GM12878 (cell line): ENCODE measurements around the gene ALCAM. TPM values are rescaled to one million over a fixed set of nuclear protein-coding genes. Genes with fewer than 3 reads are reported as not detected.

Source experiments
- ATAC-seq: fragments of 200-7000 bp; cut with Tn5 transposase; 3 replicates; pipeline ENCODE4 v1.9.1; 2020; ENCODE audit warnings: mild to moderate bottlenecking, moderate library complexity
- BruUV-seq: library from RNA; stranded (reverse); fragments of 400-500 nt; replicated peaks from 2 replicates; lab custom pipeline; 2021; lab: Mats Ljungman, UMichigan
- CTCF ChIA-PET: fragments of 300-600 bp; sonication (Branson Sonifier 250); formaldehyde crosslinking; extraction: SDS; loops from one replicate; lab custom pipeline; 2021; ENCODE audit warnings: inconsistent platforms; lab: Yijun Ruan, JAX
- POLR2A ChIA-PET: fragments of 350-600 bp; formaldehyde crosslinking; extraction: SDS; loops from one replicate; lab custom pipeline; 2021; ENCODE audit warnings: inconsistent platforms; lab: Charles Lee
- RAD21 ChIA-PET: fragments of 300-600 bp; sonication (Branson Sonifier 250); formaldehyde crosslinking; loops from one replicate; lab custom pipeline; 2023; ENCODE audit warnings: antibody characterized with exemption; ENCODE audit not compliant: unreplicated experiment; lab: Charles Lee
- SMC1A ChIA-PET: fragments of 300-600 bp; sonication (Branson Sonifier 250); formaldehyde crosslinking; loops from one replicate; lab custom pipeline; 2023; ENCODE audit not compliant: unreplicated experiment, uncharacterized antibody; lab: Charles Lee
- DNase-seq: peaks from one replicate; pipeline ENCODE4 v3.0.0-alpha.2; 2011; ENCODE audit warnings: low read depth, low spot score
- FAIRE-seq: peaks from 3 replicates; lab custom pipeline; 2011; peaks lifted over from hg19 to GRCh38; lab: Jason Lieb, UNC
- H2AFZ ChIP-seq: 2 replicates; pipeline ENCODE4 v1.6.0; 2011; ENCODE audit warnings: low read depth, low read length, control low read depth; ENCODE audit not compliant: control insufficient read depth
- H3K27ac ChIP-seq: 2 replicates; pipeline ENCODE4 v1.5.1; 2011; ENCODE audit warnings: control low read depth; ENCODE audit not compliant: control insufficient read depth, insufficient read depth
- H3K27me3 ChIP-seq, 2 experiments: replicated peaks in 1 of 2; 2 replicates each; pipeline versions ENCODE4 v1.6.0 to v1.6.1; 2011; ENCODE audit warnings: low read length in 1 of 2; ENCODE audit not compliant: control insufficient read depth in 2 of 2, insufficient read depth in 2 of 2
- H3K36me3 ChIP-seq, 2 experiments: 2 replicates each; pipeline ENCODE4 v1.5.1; 2011; ENCODE audit warnings: low read length in 1 of 2; ENCODE audit not compliant: control insufficient read depth in 2 of 2, insufficient read depth in 2 of 2
- H3K4me1 ChIP-seq: 2 replicates; pipeline ENCODE4 v1.6.1; 2011; ENCODE audit warnings: mild to moderate bottlenecking, low read length, moderate library complexity, mixed read lengths; ENCODE audit not compliant: control insufficient read depth, insufficient read depth
- H3K4me2 ChIP-seq: 2 replicates; pipeline ENCODE4 v1.6.0; 2011; ENCODE audit warnings: control low read depth; ENCODE audit not compliant: control insufficient read depth, insufficient read depth
- H3K4me3 ChIP-seq: fragments of 200-600 bp; sonication (generic); 2 replicates; pipeline ENCODE4 v1.5.1; 2016
- H3K79me2 ChIP-seq: 2 replicates; pipeline ENCODE4 v1.6.0; 2011; ENCODE audit warnings: low read length; ENCODE audit not compliant: control insufficient read depth, insufficient read depth
- H3K9ac ChIP-seq: 2 replicates; pipeline ENCODE4 v1.8.0; 2011; ENCODE audit warnings: low read length, control low read depth, mixed read lengths; ENCODE audit not compliant: control insufficient read depth, insufficient read depth
- H3K9me3 ChIP-seq: replicated peaks from 3 replicates; pipeline ENCODE4 v1.5.1; 2011; ENCODE audit warnings: mild to moderate bottlenecking, low read length; ENCODE audit not compliant: control insufficient read depth, insufficient read depth
- H4K20me1 ChIP-seq: 2 replicates; pipeline ENCODE4 v1.6.0; 2011; ENCODE audit not compliant: control insufficient read depth, insufficient read depth
- ATF7 ChIP-seq: fragments of 450-650 bp; IDR thresholded peaks from 2 replicates; pipeline ENCODE4 v1.6.1; 2016; ENCODE audit warnings: low read depth, mild to moderate bottlenecking
- CHD2 ChIP-seq: IDR thresholded peaks from 2 replicates; pipeline ENCODE4 v1.6.1; 2011; ENCODE audit warnings: low read depth, low read length, improper control_type of control experiment, borderline replicate concordance
- HDAC2 ChIP-seq: fragments of 200-600 bp; sonication (generic); IDR thresholded peaks from 2 replicates; pipeline ENCODE4 v1.6.1; 2017
- MEF2A ChIP-seq: IDR thresholded peaks from 2 replicates; pipeline ENCODE4 v1.6.1; 2011; ENCODE audit warnings: low read depth, mild to moderate bottlenecking, low read length, moderate library complexity; ENCODE audit not compliant: insufficient read depth
- NBN ChIP-seq: fragments of 450-650 bp; IDR thresholded peaks from 2 replicates; pipeline ENCODE4 v1.6.1; 2016
- NFYB ChIP-seq: IDR thresholded peaks from 2 replicates; pipeline ENCODE4 v1.6.1; 2011; ENCODE audit warnings: low read depth, mild to moderate bottlenecking, low read length, improper control_type of control experiment, moderate library complexity; ENCODE audit not compliant: insufficient read depth
- PAX8 ChIP-seq: fragments of 450-650 bp; IDR thresholded peaks from 2 replicates; pipeline ENCODE4 v1.6.1; 2017; ENCODE audit warnings: mild to moderate bottlenecking, moderate library complexity
- SIX5 ChIP-seq: IDR thresholded peaks from 2 replicates; pipeline ENCODE4 v1.6.1; 2011; ENCODE audit warnings: mild to moderate bottlenecking, low read depth, low read length, moderate library complexity; ENCODE audit not compliant: severe bottlenecking
- SMAD5 ChIP-seq: IDR thresholded peaks from 2 replicates; pipeline ENCODE4 v1.6.1; 2016; ENCODE audit warnings: antibody characterized with exemption, low read depth
- SP1 ChIP-seq: IDR thresholded peaks from one replicate; pipeline ENCODE4 v1.6.1; 2011; ENCODE audit warnings: low read depth, low read length
- SREBF1 ChIP-seq: IDR thresholded peaks from 2 replicates; pipeline ENCODE4 v1.6.1; 2012; ENCODE audit warnings: mild to moderate bottlenecking, low read length
- SRF ChIP-seq, 2 experiments: IDR thresholded peaks; 2 replicates each; pipeline ENCODE4 v1.6.1; 2011; ENCODE audit warnings: low read depth in 2 of 2, low read length in 2 of 2, mild to moderate bottlenecking in 1 of 2, moderate library complexity in 1 of 2
- TAF1 ChIP-seq: IDR thresholded peaks from 2 replicates; pipeline ENCODE4 v1.6.1; 2011; ENCODE audit warnings: mild to moderate bottlenecking, low read depth, low read length, borderline replicate concordance
- ZNF207 ChIP-seq: fragments of 450-650 bp; IDR thresholded peaks from 2 replicates; pipeline ENCODE4 v1.6.1; 2014; ENCODE audit warnings: antibody characterized with exemption, mild to moderate bottlenecking, borderline replicate concordance
- WGBS: methylation state at CpG from one replicate; pipeline ENCODE4 v1.1.6; 2016; ENCODE audit warnings: low lambda C conversion rate; ENCODE audit not compliant: insufficient replicate concordance, insufficient coverage; ENCODE audit errors: missing lambda C conversion rate; 5-methylcytosine and 5-hydroxymethylcytosine counted together
- in situ Hi-C: fragments of 300-500 bp; cut with MboI; formaldehyde crosslinking; loops from 9 replicates; pipeline ENCODE4 v1.14.3; 2018; ENCODE audit warnings: mixed read lengths
- intact Hi-C: fragments of 100-400 bp; cut with micrococcal nuclease; formaldehyde crosslinking; loops from one replicate; pipeline ENCODE4 v1.14.2; 2022; ENCODE audit not compliant: unreplicated experiment
- polyA plus RNA-seq, 11 experiments: library from polyadenylated mRNA; depleted of rRNA in 4 of 11; unstranded in 6 of 11; stranded (reverse) in 5 of 11; fragments of >200 nt; fragmentation: Nextera tagmentation in 4 of 11; fragmentation: Illumina TruSeq in 1 of 11; extraction: Ambion mirVana in 4 of 11; extraction: Trizol in 1 of 11; gene quantifications; 1 replicate in 1 of 11; 2 replicates in 10 of 11; pipeline versions ENCODE4 v1.2.1 to v1.2.3, GENCODE V29; 2011 to 2016; ENCODE audit warnings: inconsistent platforms in 2 of 11, missing spikeins in 2 of 11, low read depth in 1 of 11
- total RNA-seq, 4 experiments: library from RNA; depleted of rRNA in 3 of 4; stranded (reverse); fragments of >200 nt in 3 of 4; fragmentation: Illumina TruSeq in 1 of 4; extraction: Trizol in 1 of 4; gene quantifications; 2 replicates each; pipeline versions ENCODE4 v1.2.1 to v1.2.3, GENCODE V29; 2013 to 2021
- TF ChIP-seq, protein P1 (sequence below): IDR thresholded peaks from 2 replicates; pipeline ENCODE4 v1.6.1; 2011; ENCODE audit warnings: mild to moderate bottlenecking, low read depth, low read length, moderate library complexity; ENCODE audit not compliant: insufficient replicate concordance

Gene ALCAM
- total and polyA plus RNA-seq, 10 of the 15 experiments (the other 5 are each of a cell fraction or from before 2014, with no cell fraction given): 12.2 to 54.2 (median 32.6) TPM

DNA sequence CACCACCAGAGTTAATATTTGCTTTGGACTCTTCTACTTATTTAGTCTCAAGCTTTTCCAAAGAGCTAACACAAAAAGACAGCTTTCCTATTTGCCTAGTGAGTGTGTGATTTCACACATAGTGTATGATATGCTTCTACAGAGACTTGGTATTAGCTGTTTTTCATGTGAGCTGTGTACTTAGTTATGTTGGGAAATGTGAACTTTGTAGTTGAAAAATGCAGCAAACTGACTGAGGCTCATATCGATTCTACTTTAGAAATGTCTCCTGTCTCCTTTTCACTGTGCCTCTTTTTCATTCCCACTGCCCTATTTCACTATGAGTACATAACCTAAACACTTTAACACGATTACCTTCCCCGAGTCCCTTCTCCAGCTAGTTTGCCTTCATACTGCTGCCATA lies 136.5 kb downstream of the ALCAM start:
- Histone ChIP-seq H3K79me2 (no peaks in the 10 kb centered on the region), H3K4me2 (no peak overlapping the region), H3K36me3 (no peaks in the 10 kb centered on the region), H2AFZ (no peak overlapping the region), H3K4me3 (no peak overlapping the region), H3K4me1 (no peaks in the 10 kb centered on the region), H3K27ac (no peak overlapping the region), H3K9ac (no peak overlapping the region), H3K27me3 (no peaks in the 10 kb centered on the region), H4K20me1 (no peaks in the 10 kb centered on the region), H3K9me3 (no peaks in the 10 kb centered on the region; the same call in 1 of the 3 replicates)
- TF ChIP-seq SIX5 (no peak), SREBF1 (no peak)
- TF ChIP-seq, protein P1, sequence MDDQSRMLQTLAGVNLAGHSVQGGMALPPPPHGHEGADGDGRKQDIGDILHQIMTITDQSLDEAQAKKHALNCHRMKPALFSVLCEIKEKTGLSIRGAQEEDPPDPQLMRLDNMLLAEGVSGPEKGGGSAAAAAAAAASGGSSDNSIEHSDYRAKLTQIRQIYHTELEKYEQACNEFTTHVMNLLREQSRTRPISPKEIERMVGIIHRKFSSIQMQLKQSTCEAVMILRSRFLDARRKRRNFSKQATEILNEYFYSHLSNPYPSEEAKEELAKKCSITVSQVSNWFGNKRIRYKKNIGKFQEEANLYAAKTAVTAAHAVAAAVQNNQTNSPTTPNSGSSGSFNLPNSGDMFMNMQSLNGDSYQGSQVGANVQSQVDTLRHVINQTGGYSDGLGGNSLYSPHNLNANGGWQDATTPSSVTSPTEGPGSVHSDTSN: no peak
- ChIA-PET CTCF (interaction anchor here (0.6 to 1.7 kb wide), 6 partner anchors 15 to 1229 kb away, joined by 3 to 8 read pairs (median 3); no protein-coding TSS in a partner anchor), POLR2A (no interaction called here), SMC1A (interaction anchor here (0.9 to 2.7 kb wide), 6 partner anchors 9 to 155 kb away, joined by 3 to 10 read pairs (median 3); no protein-coding TSS in a partner anchor), RAD21 (interaction anchor here (1.3 kb wide), 1 partner anchor 15 kb away, joined by 3 read pairs; no protein-coding TSS in a partner anchor)
- in situ Hi-C loops (loop anchor here (25.0 kb wide), 2 partner anchors 1216 to 1391 kb away; no protein-coding TSS in a partner anchor), intact Hi-C loops (no loop called here)
- WGBS: 98% methylated on average over 3 of the region's 3 CpGs
- BruUV-seq: no TSS peak
- DNase-seq (no peak), ATAC-seq (no peak), FAIRE-seq (no peak)

DNA sequence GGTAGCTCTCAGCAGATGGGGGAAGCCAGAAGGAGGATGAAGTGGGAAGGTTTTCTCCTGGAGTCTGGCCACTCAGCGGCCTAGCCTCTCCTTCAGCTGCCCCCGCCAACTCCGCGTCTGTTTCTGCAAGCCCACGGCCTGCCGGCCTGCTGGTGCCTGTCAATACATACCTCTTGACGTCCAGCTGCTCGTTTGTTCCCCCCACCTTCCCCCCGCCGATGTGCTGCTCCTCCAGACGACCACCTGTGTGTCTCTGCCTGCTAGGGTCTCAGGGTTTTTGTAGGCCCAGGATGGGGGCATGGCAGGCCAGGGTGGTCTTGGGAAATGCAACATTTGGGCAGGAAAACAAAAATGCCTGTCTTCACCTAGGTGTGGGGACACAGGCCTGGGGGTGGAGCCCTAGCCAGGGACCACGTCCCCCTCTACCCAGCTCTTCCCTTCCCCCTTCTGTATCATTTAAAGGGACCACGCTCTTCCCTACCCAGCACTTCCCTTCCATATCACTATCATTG lies 137.8 kb downstream of the ALCAM start:
- H3K27ac ChIP-seq: no peak overlapping the region
- FAIRE-seq (no peak), ATAC-seq (no peak), DNase-seq (no peak)
- no peaks in the 10 kb centered on the region for H3K4me1 ChIP-seq
- no peaks in the 10 kb centered on the region for H3K79me2 ChIP-seq
- no peak overlapping the region for H3K4me2 ChIP-seq
- H3K36me3 ChIP-seq: no peaks in the 10 kb centered on the region
- ChIA-PET POLR2A (interaction anchor here (2.7 kb wide), 1 partner anchor 136 kb away, joined by 10 read pairs; no protein-coding TSS in a partner anchor), SMC1A (interaction anchor here (2.3 to 2.7 kb wide), 2 partner anchors 11 to 13 kb away, joined by 6 to 10 read pairs; no protein-coding TSS in a partner anchor), CTCF (interaction anchor here (1.4 to 4.7 kb wide), 3 partner anchors 13 to 24 kb away, joined by 3 to 33 read pairs (median 4); no protein-coding TSS in a partner anchor), RAD21 (interaction anchor here (3.0 kb wide), 1 partner anchor 13 kb away, joined by 9 read pairs; no protein-coding TSS in a partner anchor)
- BruUV-seq: no TSS peak
- no peak overlapping the region for H3K4me3 ChIP-seq
- no peaks in the 10 kb centered on the region for H3K27me3 ChIP-seq
- WGBS: 82% methylated on average over 13 of the region's 13 CpGs
- no peak overlapping the region for H3K9ac ChIP-seq
- H2AFZ ChIP-seq: no peak overlapping the region
- in situ Hi-C loops (loop anchor here (25.0 kb wide), 2 partner anchors 1217 to 1392 kb away; no protein-coding TSS in a partner anchor), intact Hi-C loops (no loop called here)
- H4K20me1 ChIP-seq: no peaks in the 10 kb centered on the region
- no peaks in the 10 kb centered on the region; the same call in 1 of the 3 replicates for H3K9me3 ChIP-seq
- TF ChIP-seq NFYB (no peak), TAF1 (no peak), PAX8 (no peak), SRF (IDR thresholded peaks at IDR 0.05; ENCODE audit: low read depth in 2 of 2, low read length in 2 of 2) (no peak), SMAD5 (no peak), HDAC2 (no peak), MEF2A (no peak), SP1 (no peak), CHD2 (no peak), ATF7 (no peak), ZNF207 (no peak), NBN (no peak)
